T-helper 1 cell treated with Interleukin-12 subunit alpha and Interleukin-12 subunit beta and Interleukin-4 antibody, amounts not matched to agents 30 μg/mL and 1 μg/mL, for 36 hours (primary cell): ENCODE measurements around the gene EPHA5.

ENCODE experiments used
- H3K27ac Mint-ChIP-seq: one replicate; pipeline ENCODE4 v1.8.0; 2021; ENCODE audit warnings: mild to moderate bottlenecking, mixed read lengths
- H3K27me3 Mint-ChIP-seq: one replicate; pipeline ENCODE4 v1.8.0; 2021; ENCODE audit warnings: low read depth, mixed read lengths
- H3K36me3 Mint-ChIP-seq: one replicate; pipeline ENCODE4 v1.8.0; 2021; ENCODE audit warnings: low read depth, mixed read lengths
- H3K4me1 Mint-ChIP-seq: one replicate; pipeline ENCODE4 v1.8.0; 2021; ENCODE audit warnings: low read depth, mixed read lengths
- H3K4me3 Mint-ChIP-seq: one replicate; pipeline ENCODE4 v1.8.0; 2021; ENCODE audit warnings: mild to moderate bottlenecking, moderate library complexity, mixed read lengths
- H3K9me3 Mint-ChIP-seq: one replicate; pipeline ENCODE4 v1.8.0; 2021; ENCODE audit warnings: mixed read lengths

The EPHA5 gene

DNA sequence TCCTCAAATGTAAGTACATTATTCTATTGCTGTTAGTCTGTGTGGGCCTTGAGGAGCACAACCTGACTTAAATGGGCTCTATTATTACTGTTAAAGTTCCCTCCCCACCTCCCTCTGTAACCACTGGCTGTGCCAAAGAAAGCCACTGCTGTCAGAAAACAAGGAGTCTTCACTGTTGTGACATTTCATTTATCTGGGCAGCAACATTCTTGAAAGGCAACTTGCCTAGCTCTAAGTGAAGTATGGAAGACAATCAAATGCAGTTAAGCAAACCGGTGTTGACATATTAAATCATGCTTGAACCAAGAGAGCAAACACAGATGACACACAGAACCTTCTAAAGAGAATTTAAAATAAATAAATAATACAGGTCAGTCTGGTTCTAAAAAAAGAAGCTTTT, 81.0 kb downstream of the EPHA5 start:
- Mint-ChIP-seq H3K9me3 (no peaks in the 10 kb centered on the region), H3K36me3 (no peaks in the 10 kb centered on the region), H3K27me3 (no peaks in the 10 kb centered on the region), H3K27ac (no peak overlapping the region), H3K4me3 (no peak overlapping the region), H3K4me1 (no peaks in the 10 kb centered on the region)

DNA sequence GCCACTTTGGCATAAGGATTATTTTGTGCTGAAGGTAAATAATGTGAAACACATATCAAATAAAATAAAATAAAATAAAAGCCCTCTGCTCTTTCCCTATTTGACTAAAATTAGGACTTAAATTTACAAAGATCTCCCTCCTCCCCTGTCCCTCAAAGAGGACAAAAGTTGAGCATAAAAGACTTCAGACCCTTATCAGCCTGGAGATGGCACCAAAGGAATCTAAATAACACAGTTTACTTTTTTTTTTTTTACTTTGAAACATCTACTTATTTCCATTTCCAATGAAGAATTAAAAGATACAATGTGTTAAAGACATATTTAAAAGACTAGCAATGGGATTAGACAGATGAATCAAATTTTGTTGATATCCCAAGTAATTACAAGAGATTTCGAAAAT, 89.7 kb downstream of the EPHA5 start:
- no peaks in the 10 kb centered on the region for H3K4me1 Mint-ChIP-seq
- no peak overlapping the region for H3K4me3 Mint-ChIP-seq
- no peaks in the 10 kb centered on the region for H3K36me3 Mint-ChIP-seq
- no peak overlapping the region for H3K27ac Mint-ChIP-seq
- H3K9me3 Mint-ChIP-seq: no peaks in the 10 kb centered on the region
- H3K27me3 Mint-ChIP-seq: no peaks in the 10 kb centered on the region

GRCh38 chr4:65566473-65566872, 103.8 kb downstream of the EPHA5 start:
- H3K36me3 Mint-ChIP-seq: no peaks in the 10 kb centered on the region
- no peaks in the 10 kb centered on the region for H3K4me1 Mint-ChIP-seq
- peaks cover 6% of the 10 kb centered on the region for H3K9me3 Mint-ChIP-seq
- no peaks in the 10 kb centered on the region for H3K27me3 Mint-ChIP-seq
- H3K27ac Mint-ChIP-seq: no peak overlapping the region
- no peak overlapping the region for H3K4me3 Mint-ChIP-seq

- no peaks in the 10 kb centered on the region for H3K4me1 Mint-ChIP-seq
- no peaks in the 10 kb centered on the region for H3K36me3 Mint-ChIP-seq
Observed at GRCh38 chr4:65561164-65561563, 109.1 kb downstream of the EPHA5 start.

GRCh38 chr4:65559270-65559669, 111.0 kb downstream of the EPHA5 start:
- Mint-ChIP-seq H3K27me3 (no peaks in the 10 kb centered on the region), H3K27ac (no peak overlapping the region), H3K36me3 (no peaks in the 10 kb centered on the region), H3K4me3 (no peak overlapping the region), H3K9me3 (no peaks in the 10 kb centered on the region), H3K4me1 (no peaks in the 10 kb centered on the region)

More at GRCh38 chr4:65561164-65561563, 109.1 kb downstream of the EPHA5 start:
- no peak overlapping the region for H3K4me3 Mint-ChIP-seq
- no peaks in the 10 kb centered on the region for H3K9me3 Mint-ChIP-seq
- H3K27ac Mint-ChIP-seq: no peak overlapping the region
- H3K27me3 Mint-ChIP-seq: no peaks in the 10 kb centered on the region

DNA sequence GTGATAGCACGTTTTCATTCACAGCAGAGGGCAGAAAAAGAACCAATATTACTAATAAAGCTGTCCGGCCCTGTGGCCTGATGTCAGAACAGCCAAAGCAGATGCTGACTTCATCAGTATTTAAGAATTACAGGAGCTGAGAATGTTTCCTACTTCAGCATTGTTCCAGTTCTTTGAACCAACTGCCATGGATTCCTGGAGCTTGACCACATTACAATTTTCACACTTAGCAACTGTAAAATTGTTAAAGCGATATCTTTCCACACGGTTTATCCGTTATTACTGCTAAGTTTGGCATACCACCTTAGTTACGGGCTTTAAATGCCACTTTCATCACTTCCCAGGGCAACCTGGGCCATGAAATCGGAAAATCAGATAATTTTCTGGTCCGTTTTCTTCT, 118.2 kb downstream of the EPHA5 start:
- H3K27ac Mint-ChIP-seq: no peak overlapping the region
- no peaks in the 10 kb centered on the region for H3K36me3 Mint-ChIP-seq
- H3K9me3 Mint-ChIP-seq: no peaks in the 10 kb centered on the region
- H3K4me1 Mint-ChIP-seq: no peaks in the 10 kb centered on the region
- H3K27me3 Mint-ChIP-seq: no peaks in the 10 kb centered on the region
- H3K4me3 Mint-ChIP-seq: no peak overlapping the region

DNA sequence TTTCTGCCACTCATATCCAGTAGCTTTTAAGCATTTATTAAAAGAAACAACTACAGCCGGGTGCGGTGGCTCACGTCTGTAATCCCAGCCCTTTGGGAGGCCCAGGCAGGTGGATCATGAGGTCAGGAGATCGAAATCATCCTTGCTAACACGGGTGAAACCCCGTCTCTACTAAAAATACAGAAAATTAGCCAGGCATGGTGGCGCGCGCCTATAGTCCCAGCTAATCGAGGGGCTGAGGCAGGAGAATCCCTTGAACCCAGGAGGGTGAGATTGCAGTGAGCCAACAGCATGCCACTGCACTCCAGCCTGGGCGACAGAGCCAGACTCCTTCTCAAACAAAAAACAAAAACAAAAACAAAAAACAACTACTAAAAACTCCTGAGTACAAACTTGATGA, 119.8 kb downstream of the EPHA5 start:
- Mint-ChIP-seq H3K4me1 (no peaks in the 10 kb centered on the region), H3K9me3 (no peaks in the 10 kb centered on the region), H3K27ac (no peak overlapping the region), H3K4me3 (no peak overlapping the region), H3K36me3 (no peaks in the 10 kb centered on the region), H3K27me3 (no peaks in the 10 kb centered on the region)

- H3K27ac Mint-ChIP-seq: no peak overlapping the region
- H3K27me3 Mint-ChIP-seq: no peaks in the 10 kb centered on the region
- peaks cover under 1% of the 10 kb centered on the region for H3K9me3 Mint-ChIP-seq
- H3K4me3 Mint-ChIP-seq: no peak overlapping the region
- no peaks in the 10 kb centered on the region for H3K4me1 Mint-ChIP-seq
- H3K36me3 Mint-ChIP-seq: no peaks in the 10 kb centered on the region
Observed at GRCh38 chr4:65546882-65547416, 123.3 kb downstream of the EPHA5 start.

- peaks cover 5% of the 10 kb centered on the region for H3K9me3 Mint-ChIP-seq
- no peaks in the 10 kb centered on the region for H3K27me3 Mint-ChIP-seq
- H3K27ac Mint-ChIP-seq: no peak overlapping the region
- H3K4me1 Mint-ChIP-seq: no peaks in the 10 kb centered on the region
- H3K4me3 Mint-ChIP-seq: no peak overlapping the region
- no peaks in the 10 kb centered on the region for H3K36me3 Mint-ChIP-seq
Observed at GRCh38 chr4:65538571-65538970, 131.7 kb downstream of the EPHA5 start.

DNA sequence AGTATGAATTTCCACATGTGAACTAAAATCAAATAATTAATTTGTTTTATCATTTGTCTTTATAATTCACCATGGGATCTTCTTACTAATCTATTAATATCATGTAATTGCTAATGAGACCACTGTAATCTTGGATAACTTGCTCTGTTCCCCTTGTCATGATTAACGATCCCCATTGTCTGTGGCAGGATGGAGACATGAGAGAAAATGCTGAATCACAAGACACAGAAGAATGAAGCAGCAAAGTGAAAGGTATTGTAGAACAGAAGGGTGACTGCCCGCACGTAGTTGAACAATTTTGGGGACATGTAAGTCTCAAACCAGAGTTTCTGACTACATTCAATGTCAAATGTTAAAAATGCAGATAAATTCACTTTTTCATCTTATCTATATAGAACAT, 135.2 kb downstream of the EPHA5 start:
- Mint-ChIP-seq H3K27me3 (no peaks in the 10 kb centered on the region), H3K9me3 (no peaks in the 10 kb centered on the region)

DNA sequence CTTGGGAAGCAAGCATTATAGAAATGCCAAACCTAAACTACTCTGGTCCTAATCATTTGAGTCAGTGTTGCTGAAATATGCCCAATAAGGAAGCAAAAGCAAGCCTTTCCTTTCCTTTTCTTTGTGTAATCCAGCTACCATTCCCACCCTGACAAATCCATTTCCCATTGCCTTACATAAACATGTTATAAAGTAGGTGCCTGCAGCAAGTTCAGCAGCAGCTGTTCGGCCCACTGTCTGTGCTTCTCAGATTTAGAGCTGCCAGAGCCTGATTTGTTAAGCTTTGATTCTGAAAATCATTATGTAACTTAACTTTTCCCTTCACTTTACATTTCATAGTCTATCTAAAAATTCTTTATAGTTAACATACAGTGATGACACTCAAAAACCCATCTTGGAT, 148.6 kb downstream of the EPHA5 start:
- Mint-ChIP-seq H3K27me3 (no peaks in the 10 kb centered on the region), H3K4me3 (no peak overlapping the region), H3K4me1 (no peaks in the 10 kb centered on the region), H3K27ac (no peak overlapping the region), H3K9me3 (peaks cover 4% of the 10 kb centered on the region), H3K36me3 (no peaks in the 10 kb centered on the region)

More for the DNA sequence above, 135.2 kb downstream of the EPHA5 start:
- Mint-ChIP-seq H3K4me1 (no peaks in the 10 kb centered on the region), H3K36me3 (no peaks in the 10 kb centered on the region), H3K27ac (no peak overlapping the region), H3K4me3 (no peak overlapping the region)

DNA sequence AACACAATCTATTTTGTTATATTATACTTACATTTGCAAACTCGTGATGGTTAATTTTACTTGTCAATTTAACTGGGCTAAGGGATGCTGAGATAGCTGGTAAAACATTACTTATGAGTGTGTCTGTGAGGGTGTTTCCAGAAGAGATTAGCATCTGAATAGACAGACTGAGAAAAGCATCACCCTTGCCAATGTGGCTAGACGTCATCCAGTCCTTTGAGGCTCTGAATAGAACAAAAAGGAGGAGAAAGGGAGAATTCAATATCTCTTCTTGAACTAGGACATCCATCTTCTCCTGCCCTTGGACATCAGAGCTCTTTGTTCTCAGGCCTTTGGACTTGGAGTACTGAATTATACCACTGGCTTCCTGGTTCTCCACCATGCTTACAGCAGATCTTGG, 154.6 kb downstream of the EPHA5 start:
- Mint-ChIP-seq H3K9me3 (peaks cover 2% of the 10 kb centered on the region), H3K36me3 (no peaks in the 10 kb centered on the region), H3K4me1 (no peaks in the 10 kb centered on the region), H3K27me3 (no peaks in the 10 kb centered on the region), H3K27ac (no peak overlapping the region), H3K4me3 (no peak overlapping the region)

- no peaks in the 10 kb centered on the region for H3K4me1 Mint-ChIP-seq
- no peaks in the 10 kb centered on the region for H3K9me3 Mint-ChIP-seq
- no peak overlapping the region for H3K4me3 Mint-ChIP-seq
- no peaks in the 10 kb centered on the region for H3K27me3 Mint-ChIP-seq
- no peaks in the 10 kb centered on the region for H3K36me3 Mint-ChIP-seq
- H3K27ac Mint-ChIP-seq: no peak overlapping the region
Observed at GRCh38 chr4:65510976-65511375, 159.3 kb downstream of the EPHA5 start.

- Mint-ChIP-seq H3K4me3 (no peak overlapping the region), H3K9me3 (no peaks in the 10 kb centered on the region), H3K27me3 (no peaks in the 10 kb centered on the region), H3K36me3 (no peaks in the 10 kb centered on the region), H3K27ac (no peak overlapping the region), H3K4me1 (no peaks in the 10 kb centered on the region)
Observed at GRCh38 chr4:65508168-65508567, 162.1 kb downstream of the EPHA5 start.

GRCh38 chr4:65502131-65502701, 168.1 kb downstream of the EPHA5 start:
- Mint-ChIP-seq H3K36me3 (no peaks in the 10 kb centered on the region), H3K4me3 (no peak overlapping the region), H3K9me3 (no peaks in the 10 kb centered on the region), H3K27me3 (no peaks in the 10 kb centered on the region), H3K27ac (no peak overlapping the region), H3K4me1 (no peaks in the 10 kb centered on the region)

DNA sequence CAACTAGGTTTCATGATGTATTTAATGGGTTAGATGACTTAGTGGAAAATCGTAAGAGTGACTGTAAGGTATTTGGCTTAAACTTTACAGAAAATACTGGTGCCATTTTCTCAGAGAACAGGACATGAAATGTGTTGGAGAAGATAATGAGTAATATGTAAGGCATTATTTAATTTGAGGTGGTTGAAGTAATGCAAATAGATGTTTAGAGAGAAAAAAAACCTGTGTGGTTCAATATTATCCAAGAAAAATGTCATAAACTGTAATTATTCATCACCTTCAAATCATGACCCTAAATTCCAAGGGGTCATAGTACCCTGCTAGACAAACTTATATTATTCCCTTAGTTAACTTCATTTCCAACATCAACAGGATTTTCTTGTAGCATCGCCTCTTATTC, 171.7 kb downstream of the EPHA5 start:
- no peaks in the 10 kb centered on the region for H3K9me3 Mint-ChIP-seq
- no peaks in the 10 kb centered on the region for H3K4me1 Mint-ChIP-seq

More for the DNA sequence above, 171.7 kb downstream of the EPHA5 start:
- H3K36me3 Mint-ChIP-seq: no peaks in the 10 kb centered on the region
- H3K27ac Mint-ChIP-seq: no peak overlapping the region
- H3K4me3 Mint-ChIP-seq: no peak overlapping the region
- H3K27me3 Mint-ChIP-seq: no peaks in the 10 kb centered on the region
